ENCODE data around the gene SOS1.
"Not testable (repeated sequence)": the region's sequence is repeated elsewhere in the genome, so short reads cannot be mapped to it uniquely, and the experiment has no call there.

SOS1 gene

GRCh38 chr2:39138187-39138836, 17.5 kb upstream of the SOS1 start:
- not testable (repeated sequence) for DNase-seq

GRCh38 chr2:39136799-39137198, 15.9 kb upstream of the SOS1 start:
- DNase-seq: no peak

- no peak for DNase-seq
Observed at GRCh38 chr2:39135690-39136259, 14.9 kb upstream of the SOS1 start.

- no peak for DNase-seq
Observed at GRCh38 chr2:39133215-39133851, 12.5 kb upstream of the SOS1 start.

GRCh38 chr2:39128919-39129391, 8.1 kb upstream of the SOS1 start:
- DNase-seq: peak; percentile 87

GRCh38 chr2:39127973-39128372, 7.1 kb upstream of the SOS1 start:
- DNase-seq: peak; percentile 83

GRCh38 chr2:39124746-39125057, 3.9 kb upstream of the SOS1 start:
- peak; percentile 72 for DNase-seq

GRCh38 chr2:39124000-39124745, 3.3 kb upstream of the SOS1 start:
- DNase-seq: peak; percentile 98

GRCh38 chr2:39123436-39123999, 2.7 kb upstream of the SOS1 start:
- no peak for DNase-seq

- DNase-seq: no peak
Observed at GRCh38 chr2:39121523-39122063, 742 bp upstream of the SOS1 start.

GRCh38 chr2:39120521-39120770, 405 bp downstream of the SOS1 start:
- DNase-seq: no peak

GRCh38 chr2:39119732-39120520, 925 bp downstream of the SOS1 start:
- DNase-seq: peak; percentile 88

- no peak for DNase-seq
Observed at GRCh38 chr2:39118786-39119499, 1.9 kb downstream of the SOS1 start.

- no peak for DNase-seq
Observed at GRCh38 chr2:39115556-39115955, 5.3 kb downstream of the SOS1 start.

- DNase-seq: no peak
Observed at GRCh38 chr2:39114771-39115170, 6.1 kb downstream of the SOS1 start.

- DNase-seq: no peak
Observed at GRCh38 chr2:39109537-39109936, 11.3 kb downstream of the SOS1 start.

GRCh38 chr2:39108377-39108776, 12.5 kb downstream of the SOS1 start:
- DNase-seq: no peak

- DNase-seq: no peak
Observed at GRCh38 chr2:39107724-39108273, 13.1 kb downstream of the SOS1 start.

GRCh38 chr2:39107156-39107555, 13.7 kb downstream of the SOS1 start:
- DNase-seq: no peak

- peak; percentile 70 for DNase-seq
Observed at GRCh38 chr2:39099870-39100728, 20.8 kb downstream of the SOS1 start.
